IMR-90 (cell line): ENCODE results near the gene TATDN2. TPM values are rescaled to one million over a fixed set of nuclear protein-coding genes. Genes with fewer than 3 reads are reported as not detected.

Experiments used
- ATAC-seq: fragments of 200-7000 bp; cut with Tn5 transposase; 2 replicates; pipeline ENCODE4 v1.9.1; 2020; ENCODE audit warnings: low read depth, mild to moderate bottlenecking, moderate library complexity
- BruUV-seq: library from RNA; stranded (reverse); fragments of 400-500 nt; replicated peaks from 2 replicates; lab custom pipeline; 2021; lab: Mats Ljungman, UMichigan
- CTCF ChIA-PET: fragments of 300-600 bp; formaldehyde crosslinking; extraction: SDS; loops from one replicate; lab custom pipeline; 2021; ENCODE audit warnings: antibody characterized with exemption; lab: Yijun Ruan, JAX
- POLR2A ChIA-PET: fragments of 300-600 bp; sonication (Branson Sonifier 250); formaldehyde crosslinking; loops from one replicate; lab custom pipeline; 2022; ENCODE audit warnings: antibody characterized with exemption; ENCODE audit not compliant: unreplicated experiment; lab: Charles Lee
- DNase-seq: peaks from one replicate; pipeline ENCODE4 v3.0.0; 2013
- H2AFZ ChIP-seq: replicated peaks from 2 replicates; pipeline ENCODE3; 2013; ENCODE audit warnings: low read length, mild to moderate bottlenecking; ENCODE audit not compliant: poor library complexity
- H2AK5ac ChIP-seq: 2 replicates; pipeline ENCODE4 v1.6.1; 2013; ENCODE audit warnings: low read depth, low read length, inconsistent platforms
- H2AK9ac ChIP-seq: replicated peaks from 2 replicates; pipeline ENCODE3; 2013; ENCODE audit warnings: mild to moderate bottlenecking, low read depth, low read length, moderate library complexity; ENCODE audit not compliant: poor library complexity
- H2BK120ac ChIP-seq: 2 replicates; pipeline ENCODE4 v1.6.1; 2013; ENCODE audit warnings: low read depth, low read length, inconsistent platforms
- H2BK15ac ChIP-seq: 3 replicates; pipeline ENCODE4 v1.6.1; 2013; ENCODE audit warnings: low read depth, low read length, inconsistent platforms
- H2BK20ac ChIP-seq: 2 replicates; pipeline ENCODE4 v1.6.1; 2013; ENCODE audit warnings: low read depth, mild to moderate bottlenecking, inconsistent platforms, low read length, moderate library complexity
- H2BK5ac ChIP-seq: 2 replicates; pipeline ENCODE4 v1.6.1; 2013; ENCODE audit warnings: mild to moderate bottlenecking, low read depth, low read length, inconsistent platforms; ENCODE audit not compliant: poor library complexity, severe bottlenecking
- H3K14ac ChIP-seq: replicated peaks from 2 replicates; pipeline ENCODE4 v1.6.1; 2013; ENCODE audit warnings: low read depth, low read length, inconsistent platforms
- H3K18ac ChIP-seq: 2 replicates; pipeline ENCODE4 v1.6.1; 2013; ENCODE audit warnings: low read depth, low read length, control low read depth
- H3K23ac ChIP-seq: 2 replicates; pipeline ENCODE4 v1.6.1; 2013; ENCODE audit warnings: low read depth, low read length, inconsistent platforms
- H3K27ac ChIP-seq: 2 replicates; pipeline ENCODE4 v1.5.1; 2013; ENCODE audit warnings: mild to moderate bottlenecking, control low read depth, low read length; ENCODE audit not compliant: insufficient read depth
- H3K27me3 ChIP-seq: 2 replicates; pipeline ENCODE4 v1.6.1; 2013; ENCODE audit warnings: low read length; ENCODE audit not compliant: control insufficient read depth, insufficient read depth
- H3K36me3 ChIP-seq: 2 replicates; pipeline ENCODE4 v1.6.1; 2013; ENCODE audit warnings: low read length, mixed read lengths; ENCODE audit not compliant: control insufficient read depth, insufficient read depth
- H3K4ac ChIP-seq: 2 replicates; pipeline ENCODE4 v1.6.1; 2013; ENCODE audit warnings: low read depth, low read length, inconsistent platforms
- H3K4me1 ChIP-seq: 2 replicates; pipeline ENCODE4 v1.6.1; 2013; ENCODE audit warnings: low read length, mixed read lengths; ENCODE audit not compliant: control insufficient read depth, insufficient read depth
- H3K4me2 ChIP-seq: 2 replicates; pipeline ENCODE4 v1.6.1; 2013; ENCODE audit warnings: low read depth, mild to moderate bottlenecking, control low read depth, low read length, moderate library complexity
- H3K4me3 ChIP-seq: 2 replicates; pipeline ENCODE4 v1.5.1; 2013; ENCODE audit warnings: low read depth, mild to moderate bottlenecking, control low read depth, low read length, moderate library complexity; ENCODE audit not compliant: insufficient read depth
- H3K56ac ChIP-seq: 2 replicates; pipeline ENCODE4 v1.6.1; 2013; ENCODE audit warnings: low read length, inconsistent platforms; ENCODE audit not compliant: insufficient read depth; ENCODE audit errors: extremely low read depth
- H3K79me1 ChIP-seq, 2 experiments: 2 replicates each; pipeline ENCODE4 v1.6.1; 2013; ENCODE audit warnings: low read length in 2 of 2, inconsistent platforms in 1 of 2, low read depth in 1 of 2
- H3K9ac ChIP-seq: 2 replicates; pipeline ENCODE4 v1.6.1; 2013; ENCODE audit warnings: low read depth, low read length, control low read depth
- H3K9me1 ChIP-seq: 2 replicates; pipeline ENCODE4 v1.6.1; 2013; ENCODE audit warnings: low read length, inconsistent platforms; ENCODE audit not compliant: insufficient read depth
- H3K9me3 ChIP-seq: 2 replicates; pipeline ENCODE4 v1.6.1; 2013; ENCODE audit warnings: low read length; ENCODE audit not compliant: control insufficient read depth, insufficient read depth
- H4K20me1 ChIP-seq: 2 replicates; pipeline ENCODE4 v1.6.1; 2013; ENCODE audit warnings: low read length, inconsistent platforms; ENCODE audit not compliant: insufficient read depth
- H4K5ac ChIP-seq: 2 replicates; pipeline ENCODE4 v1.6.1; 2013; ENCODE audit warnings: mild to moderate bottlenecking, low read depth, low read length, control low read depth
- H4K8ac ChIP-seq, 2 experiments: 2 replicates each; pipeline ENCODE4 v1.6.1; 2013; ENCODE audit warnings: low read depth in 2 of 2, low read length in 2 of 2, control low read depth in 1 of 2, inconsistent platforms in 1 of 2
- H4K91ac ChIP-seq: 2 replicates; pipeline ENCODE4 v1.6.1; 2013; ENCODE audit warnings: low read depth, low read length, inconsistent platforms; ENCODE audit not compliant: insufficient read depth
- BHLHE40 ChIP-seq: fragments of 150-350 bp; IDR thresholded peaks from 2 replicates; pipeline ENCODE4 v1.6.1; 2016; ENCODE audit warnings: mild to moderate bottlenecking, low read depth, low read length
- FOS ChIP-seq: fragments of 150-350 bp; IDR thresholded peaks from 2 replicates; pipeline ENCODE4 v1.6.1; 2016; ENCODE audit warnings: low read depth, low read length
- MXI1 ChIP-seq: IDR thresholded peaks from 2 replicates; pipeline ENCODE4 v1.6.1; 2012; ENCODE audit warnings: low read depth, mild to moderate bottlenecking, low read length, moderate library complexity, borderline replicate concordance
- NFE2L2 ChIP-seq: fragments of 150-350 bp; IDR thresholded peaks from 2 replicates; pipeline ENCODE4 v1.6.1; 2016; ENCODE audit warnings: low read depth, mild to moderate bottlenecking, low read length
- POLR2A ChIP-seq: IDR thresholded peaks from 2 replicates; pipeline ENCODE4 v1.6.1; 2012; ENCODE audit warnings: mild to moderate bottlenecking, low read depth, low read length
- RAD21 ChIP-seq: IDR thresholded peaks from 2 replicates; pipeline ENCODE4 v1.6.1; 2012; ENCODE audit warnings: low read length, improper control_type of control experiment
- RCOR1 ChIP-seq: IDR thresholded peaks from 2 replicates; pipeline ENCODE4 v1.6.1; 2012; ENCODE audit warnings: mild to moderate bottlenecking, low read length, improper control_type of control experiment; ENCODE audit not compliant: insufficient replicate concordance
- RFX5 ChIP-seq: IDR thresholded peaks from 2 replicates; pipeline ENCODE4 v1.8.0; 2012; ENCODE audit warnings: low read depth, mild to moderate bottlenecking, low read length, moderate library complexity
- SMC3 ChIP-seq: fragments of 150-350 bp; IDR thresholded peaks from 2 replicates; pipeline ENCODE4 v1.6.1; 2016; ENCODE audit warnings: low read depth, mild to moderate bottlenecking, antibody characterized with exemption, low read length, moderate library complexity
- dilution Hi-C: fragments of 300-500 bp; cut with HindIII; formaldehyde crosslinking; loops from one replicate; pipeline ENCODE4 v1.14.3; 2018; ENCODE audit warnings: low sequenced_read_pairs; ENCODE audit not compliant: unreplicated experiment
- in situ Hi-C: fragments of 300-500 bp; cut with MboI; formaldehyde crosslinking; loops from 3 replicates; pipeline ENCODE4 v1.14.3; 2019; ENCODE audit warnings: low sequenced_read_pairs, inconsistent platforms, mixed read lengths
- intact Hi-C: fragments of 100-400 bp; cut with micrococcal nuclease; formaldehyde crosslinking; loops from 2 replicates; pipeline ENCODE4 v1.10.0; 2022
- polyA plus RNA-seq, 3 experiments: library from polyadenylated mRNA; depleted of rRNA; stranded (reverse); fragments of >200 nt; gene quantifications; 2 replicates each; pipeline ENCODE4 v1.2.3, GENCODE V29; 2012; ENCODE audit warnings: low replicate concordance in 1 of 3
- total RNA-seq: library from RNA; depleted of rRNA; stranded (reverse); fragments of >200 nt; gene quantifications from 2 replicates; pipeline ENCODE4 v1.2.3, GENCODE V29; 2012

TATDN2 gene
- total and polyA plus RNA-seq, 2 of the 4 experiments (the other 2 are of a cell fraction), result 9.0 to 18.8 TPM

GRCh38 chr3:10268116-10268515 lies 19.9 kb downstream of the TATDN2 start:
- H4K5ac ChIP-seq, result no peak overlapping the region
- CTCF ChIA-PET, result no interaction called here
- H2AK5ac ChIP-seq, result no peak overlapping the region
- H3K4ac ChIP-seq, result no peak overlapping the region
- no peak overlapping the region for H3K27ac ChIP-seq
- H2BK120ac ChIP-seq, result no peak overlapping the region
- H4K91ac ChIP-seq, result no peak overlapping the region
- no peak overlapping the region for H2AFZ ChIP-seq
- no peaks in the 10 kb centered on the region for H3K27me3 ChIP-seq
- no peak overlapping the region for H2AK9ac ChIP-seq
- H4K8ac ChIP-seq, result no peak overlapping the region
- H2BK15ac ChIP-seq, result no peak overlapping the region
- no peak overlapping the region for H3K9ac ChIP-seq
- H3K4me2 ChIP-seq, result no peak overlapping the region
- H2BK20ac ChIP-seq, result no peak overlapping the region
- H2BK5ac ChIP-seq, result no peak overlapping the region
- no peak for ATAC-seq
- POLR2A ChIA-PET, result no interaction called here
- H3K4me3 ChIP-seq, result no peak overlapping the region
- H3K14ac ChIP-seq, result no peak overlapping the region
- H3K9me3 ChIP-seq, result no peaks in the 10 kb centered on the region
- H3K23ac ChIP-seq, result no peak overlapping the region
- BruUV-seq, result no TSS peak
- peaks cover 9% of the 10 kb centered on the region; the same call in 1 of the 2 replicates for H3K9me1 ChIP-seq
- peaks cover 28 to 64% of the 10 kb centered on the region in 2 experiments for H3K79me1 ChIP-seq
- dilution Hi-C loops (no loop called here), intact Hi-C loops (no loop called here), in situ Hi-C loops (no loop called here)
- peaks cover 21% of the 10 kb centered on the region for H3K36me3 ChIP-seq
- peaks cover 6% of the 10 kb centered on the region for H3K4me1 ChIP-seq
- no peak for TF ChIP-seq NFE2L2
- TF ChIP-seq POLR2A, result no peak
- TF ChIP-seq FOS, result no peak
- no peak for TF ChIP-seq MXI1
- TF ChIP-seq SMC3, result no peak
- TF ChIP-seq RFX5, result no peak
- no peak for TF ChIP-seq RCOR1
- no peak for TF ChIP-seq BHLHE40
- TF ChIP-seq RAD21, result no peak
- no peak for DNase-seq
- no peak overlapping the region for H3K18ac ChIP-seq
- peaks cover 12% of the 10 kb centered on the region for H4K20me1 ChIP-seq
- no peak overlapping the region for H3K56ac ChIP-seq
